HL-60/S4 (cell line): Measurements from ENCODE around the gene HERC2.

ENCODE experiments used
- in situ Hi-C: fragments of 300-500 bp; cut with MboI; formaldehyde crosslinking; loops from 2 replicates; pipeline ENCODE4 v1.14.3; 2022; ENCODE audit warnings: low sequenced_read_pairs

The HERC2 gene

GRCh38 chr15:28099555-28100140 lies 222.3 kb downstream of the HERC2 start:
- in situ Hi-C loops, result no loop called here

- in situ Hi-C loops, result no loop called here
Observed at GRCh38 chr15:28098766-28099554, 223.0 kb downstream of the HERC2 start, which contains the start of gene OCA2. OCA2 (minus strand) TSS chr15:28099315; CDS start chr15:28081874, 17,441 bp downstream.

- in situ Hi-C loops, result no loop called here
Observed at GRCh38 chr15:28098360-28098765, 223.6 kb downstream of the HERC2 start.

- in situ Hi-C loops, result no loop called here
Observed at GRCh38 chr15:28097656-28098359, 224.2 kb downstream of the HERC2 start.

- in situ Hi-C loops, result no loop called here
Observed at GRCh38 chr15:28096670-28097431, 225.1 kb downstream of the HERC2 start.

GRCh38 chr15:28096411-28096669 lies 225.6 kb downstream of the HERC2 start:
- in situ Hi-C loops, result no loop called here

GRCh38 chr15:28094732-28095521 lies 227.1 kb downstream of the HERC2 start:
- in situ Hi-C loops, result no loop called here

- in situ Hi-C loops, result no loop called here
Observed at GRCh38 chr15:28093752-28094535, 228.0 kb downstream of the HERC2 start.

- in situ Hi-C loops, result no loop called here
Observed at GRCh38 chr15:28091313-28091712, 230.7 kb downstream of the HERC2 start.

- in situ Hi-C loops, result no loop called here
Observed at GRCh38 chr15:28086175-28086703, 235.7 kb downstream of the HERC2 start.

GRCh38 chr15:28085489-28086174 lies 236.3 kb downstream of the HERC2 start:
- in situ Hi-C loops, result no loop called here

- in situ Hi-C loops, result no loop called here
Observed at GRCh38 chr15:28084547-28084946, 237.4 kb downstream of the HERC2 start.

- in situ Hi-C loops, result no loop called here
Observed at GRCh38 chr15:28082891-28083684, 238.9 kb downstream of the HERC2 start.

- in situ Hi-C loops, result no loop called here
Observed at GRCh38 chr15:28081594-28081993, 240.4 kb downstream of the HERC2 start.

GRCh38 chr15:28080386-28080785 lies 241.6 kb downstream of the HERC2 start:
- in situ Hi-C loops, result no loop called here

GRCh38 chr15:28079313-28079969 lies 242.5 kb downstream of the HERC2 start:
- in situ Hi-C loops, result no loop called here

- in situ Hi-C loops, result no loop called here
Observed at GRCh38 chr15:28078191-28078719, 243.7 kb downstream of the HERC2 start.
